HCT116 (cell line): ENCODE data around the gene ITIH4.

ENCODE experiments used
- ATF3 ChIP-seq: IDR thresholded peaks from 2 replicates; pipeline ENCODE4 v1.6.1; 2012
- CTCF ChIP-seq, 3 experiments: fragments of 200-600 bp in 1 of 3; sonication (generic) in 1 of 3; IDR thresholded peaks in 2 of 3; conservative IDR thresholded peaks in 1 of 3; 2 replicates each; pipeline ENCODE4 v1.5.1; 2012 to 2017; ENCODE audit warnings: low read depth in 2 of 3, low read length in 2 of 3, antibody characterized with exemption in 1 of 3, borderline replicate concordance in 1 of 3, control low read depth in 1 of 3, mild to moderate bottlenecking in 1 of 3, mixed read lengths in 1 of 3, mixed run types in 1 of 3, moderate library complexity in 1 of 3; ENCODE audit not compliant: insufficient read depth in 1 of 3
- EZH2 ChIP-seq: fragments of 200-600 bp; sonication (generic); IDR thresholded peaks from 2 replicates; pipeline ENCODE4 v1.6.1; 2017; ENCODE audit warnings: antibody characterized with exemption, mixed run types
- EZH2phosphoT487 ChIP-seq: fragments of 200-600 bp; IDR thresholded peaks from 2 replicates; pipeline ENCODE4 v1.6.1; 2018; ENCODE audit warnings: antibody characterized with exemption, borderline replicate concordance
- POLR2A ChIP-seq: IDR thresholded peaks from 2 replicates; pipeline ENCODE4 v1.7.0; 2011; ENCODE audit warnings: borderline replicate concordance; ENCODE audit not compliant: insufficient read depth, insufficient read length; ENCODE audit errors: extremely low read depth
- POLR2AphosphoS5 ChIP-seq: IDR thresholded peaks from 2 replicates; pipeline ENCODE4 v1.6.1; 2011; ENCODE audit warnings: mild to moderate bottlenecking, low read depth, low read length, moderate library complexity
- RAD21 ChIP-seq: IDR thresholded peaks from 2 replicates; pipeline ENCODE4 v1.6.1; 2012; ENCODE audit warnings: low read depth, mild to moderate bottlenecking

GRCh38 chr3:52771702-52772101 is 58.8 kb downstream of the ITIH4 start:
- no peak for TF ChIP-seq EZH2
- no peak for TF ChIP-seq ATF3
- TF ChIP-seq CTCF (IDR thresholded peaks at IDR 0.05 in 2 of 3, conservative IDR thresholded peaks at IDR 0.05 in 1 of 3; ENCODE audit: borderline replicate concordance in 1 of 3, insufficient read depth in 1 of 3, low read depth in 2 of 3, low read length in 2 of 3), result no peak
- no peak for TF ChIP-seq POLR2AphosphoS5
- TF ChIP-seq POLR2A, result no peak
- no peak for TF ChIP-seq EZH2phosphoT487
- no peak for TF ChIP-seq RAD21
